ENCODE data around the gene RAPGEF5. TPM values are rescaled to one million over a fixed set of nuclear protein-coding genes. Genes with fewer than 3 reads are reported as not detected.

The RAPGEF5 gene
- total and polyA plus RNA-seq, 2 donors (not counting 3 experiments of a cell fraction or from before 2014, with no cell fraction given) = 10.0 to 43.2 TPM

DNA sequence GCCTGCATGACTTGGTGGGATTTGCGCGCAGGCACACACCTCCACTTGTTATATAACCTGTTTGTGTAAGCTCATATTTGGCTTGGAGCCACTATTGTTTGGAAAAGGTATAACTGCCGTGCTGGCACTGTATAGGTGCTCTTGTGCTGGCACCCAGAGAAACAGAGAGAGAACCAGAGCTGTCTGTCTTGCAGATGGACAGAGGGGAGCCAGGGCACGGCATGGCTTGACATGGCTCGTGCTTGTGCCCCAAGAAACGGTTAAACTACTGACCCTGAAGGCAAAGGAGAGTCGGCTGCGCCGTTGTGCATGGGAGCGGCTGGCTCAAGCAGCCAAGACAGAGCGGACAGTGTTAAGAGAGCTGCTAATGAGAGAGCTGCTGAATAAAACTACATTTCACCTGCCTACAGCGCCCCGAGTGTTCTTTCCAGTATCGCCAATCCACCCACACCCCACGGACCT lies 23.2 kb downstream of the RAPGEF5 start:
- Histone ChIP-seq H3K4me1 (ENCODE audit: control insufficient read depth, extremely low read depth, insufficient read depth, low read length) (no peaks in the 10 kb centered on the region), H3K9me3 (replicated peaks; ENCODE audit: control insufficient read depth, insufficient read depth, low read length) (no peaks in the 10 kb centered on the region), H2AFZ (ENCODE audit: low read depth, low read length) (no peak overlapping the region), H3K4me2 (ENCODE audit: insufficient read depth, low read length) (no peak overlapping the region), H4K20me1 (replicated peaks; ENCODE audit: control insufficient read depth, extremely low read depth, insufficient read depth, low read length) (no peaks in the 10 kb centered on the region), H3K9me1 (replicated peaks; ENCODE audit: control insufficient read depth, extremely low read depth, insufficient read depth, low read length) (no peaks in the 10 kb centered on the region), H3K27me3 (ENCODE audit: control insufficient read depth in 2 of 2, insufficient read depth in 2 of 2, low read length in 2 of 2) (no peaks in the 10 kb centered on the region), H3K36me3 (ENCODE audit: control insufficient read depth in 2 of 2, extremely low read depth in 1 of 2, insufficient read depth in 2 of 2, low read length in 2 of 2) (no peaks in the 10 kb centered on the region), H3K27ac (ENCODE audit: insufficient read depth, low read depth, low read length) (no peak overlapping the region), H3K4me3 (replicated peaks in 1 of 3; ENCODE audit: insufficient read depth in 1 of 3, low read depth in 1 of 3, low read length in 3 of 3) (no peak overlapping the region), H3K9ac (replicated peaks; ENCODE audit: extremely low read depth, insufficient read depth, low read length) (no peak overlapping the region), H3K79me2 (ENCODE audit: control insufficient read depth, insufficient read depth, low read length) (no peaks in the 10 kb centered on the region)
- intact Hi-C loops (cut with micrococcal nuclease) = no loop called here
- FAIRE-seq = no peak
- no peak for DNase-seq (ENCODE audit: low read depth, low spot score)
- POLR2A ChIA-PET = no interaction called here
- dilution Hi-C loops (cut with MboI; ENCODE audit: extremely low pct_ligation_motif_present, low sequenced_read_pairs) = no loop called here
- TF ChIP-seq POLR2AphosphoS5 (IDR thresholded peaks at IDR 0.05; ENCODE audit: insufficient read depth, low read depth, low read length) = no peak
- TF ChIP-seq, protein P1, sequence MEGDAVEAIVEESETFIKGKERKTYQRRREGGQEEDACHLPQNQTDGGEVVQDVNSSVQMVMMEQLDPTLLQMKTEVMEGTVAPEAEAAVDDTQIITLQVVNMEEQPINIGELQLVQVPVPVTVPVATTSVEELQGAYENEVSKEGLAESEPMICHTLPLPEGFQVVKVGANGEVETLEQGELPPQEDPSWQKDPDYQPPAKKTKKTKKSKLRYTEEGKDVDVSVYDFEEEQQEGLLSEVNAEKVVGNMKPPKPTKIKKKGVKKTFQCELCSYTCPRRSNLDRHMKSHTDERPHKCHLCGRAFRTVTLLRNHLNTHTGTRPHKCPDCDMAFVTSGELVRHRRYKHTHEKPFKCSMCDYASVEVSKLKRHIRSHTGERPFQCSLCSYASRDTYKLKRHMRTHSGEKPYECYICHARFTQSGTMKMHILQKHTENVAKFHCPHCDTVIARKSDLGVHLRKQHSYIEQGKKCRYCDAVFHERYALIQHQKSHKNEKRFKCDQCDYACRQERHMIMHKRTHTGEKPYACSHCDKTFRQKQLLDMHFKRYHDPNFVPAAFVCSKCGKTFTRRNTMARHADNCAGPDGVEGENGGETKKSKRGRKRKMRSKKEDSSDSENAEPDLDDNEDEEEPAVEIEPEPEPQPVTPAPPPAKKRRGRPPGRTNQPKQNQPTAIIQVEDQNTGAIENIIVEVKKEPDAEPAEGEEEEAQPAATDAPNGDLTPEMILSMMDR (IDR thresholded peaks at IDR 0.05; ENCODE audit: extremely low read depth in 1 of 2, insufficient read depth in 1 of 2, low read depth in 1 of 2, low read length in 2 of 2) = no peak
- no peak for TF ChIP-seq MYC (IDR thresholded peaks at IDR 0.05; ENCODE audit: low read depth, low read length)
- no peak for TF ChIP-seq JUN (IDR thresholded peaks at IDR 0.05; ENCODE audit: borderline replicate concordance, insufficient read depth, insufficient read length, low read depth)
- TF ChIP-seq FOS (IDR thresholded peaks at IDR 0.05; ENCODE audit: borderline replicate concordance, insufficient read depth, low read length) = no peak
- TF ChIP-seq, protein P2, sequence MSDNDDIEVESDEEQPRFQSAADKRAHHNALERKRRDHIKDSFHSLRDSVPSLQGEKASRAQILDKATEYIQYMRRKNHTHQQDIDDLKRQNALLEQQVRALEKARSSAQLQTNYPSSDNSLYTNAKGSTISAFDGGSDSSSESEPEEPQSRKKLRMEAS (IDR thresholded peaks at IDR 0.05; ENCODE audit: insufficient read depth, insufficient read length) = no peak
- CTCF ChIA-PET = interaction anchor here (1.5 kb wide), 1 partner anchor 33 kb away, joined by 3 read pairs; no protein-coding TSS in a partner anchor
- BruUV-seq (replicated peaks) = no TSS peak

Measured in endothelial cell of umbilical vein (primary cell).